ENCODE measurements around the gene ZNF480.
A peak's percentile ranks its signal among the peaks of the same experiment; 100 is the strongest.
"Not testable (repeated sequence)": the region's sequence is repeated elsewhere in the genome, so short reads cannot be mapped to it uniquely, and the experiment has no call there.

Gene ZNF480

DNA sequence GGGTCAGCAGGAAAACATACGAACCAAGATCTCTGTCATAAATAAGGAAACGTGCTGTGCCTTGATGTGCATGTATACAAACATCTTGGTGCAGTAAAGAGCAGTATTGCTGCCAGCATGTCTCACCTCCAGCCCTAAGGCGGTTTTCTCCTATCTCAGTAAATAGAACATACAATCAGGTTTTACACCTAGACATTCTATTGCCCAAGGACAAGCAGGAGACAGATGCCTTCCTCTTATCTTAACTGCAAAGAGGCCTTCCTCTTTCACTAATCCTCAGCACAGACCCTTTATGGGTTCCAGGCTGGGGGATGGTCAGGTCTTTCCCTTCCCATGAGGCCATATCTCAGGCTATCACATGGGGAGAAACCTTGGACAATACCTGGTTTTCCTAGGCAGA lies 42.1 kb downstream of the ZNF480 start:
- DNase-seq (ENCODE audit: low spot score) = not testable (repeated sequence)

DNA sequence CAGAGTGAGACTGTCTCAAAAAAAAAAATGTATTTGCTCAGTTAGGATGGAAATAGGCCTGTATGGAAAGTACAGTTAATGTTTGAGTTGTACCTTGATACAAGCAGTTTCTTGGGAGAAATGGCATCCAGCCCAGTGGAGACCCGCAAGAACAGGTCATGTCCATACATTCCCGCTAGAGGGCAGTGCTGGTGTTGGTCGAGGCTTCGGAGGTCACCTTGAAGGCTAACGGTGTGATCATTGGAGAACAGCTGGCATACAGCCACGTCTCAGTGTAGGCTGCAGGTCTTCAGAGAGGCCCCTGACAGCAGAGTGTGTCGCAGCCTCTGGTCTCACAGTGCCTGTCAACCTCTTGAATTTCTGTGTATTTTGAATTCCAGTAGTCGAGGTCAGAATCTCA lies 46.6 kb downstream of the ZNF480 start:
- DNase-seq (ENCODE audit: low spot score) = peak; percentile 58

DNA sequence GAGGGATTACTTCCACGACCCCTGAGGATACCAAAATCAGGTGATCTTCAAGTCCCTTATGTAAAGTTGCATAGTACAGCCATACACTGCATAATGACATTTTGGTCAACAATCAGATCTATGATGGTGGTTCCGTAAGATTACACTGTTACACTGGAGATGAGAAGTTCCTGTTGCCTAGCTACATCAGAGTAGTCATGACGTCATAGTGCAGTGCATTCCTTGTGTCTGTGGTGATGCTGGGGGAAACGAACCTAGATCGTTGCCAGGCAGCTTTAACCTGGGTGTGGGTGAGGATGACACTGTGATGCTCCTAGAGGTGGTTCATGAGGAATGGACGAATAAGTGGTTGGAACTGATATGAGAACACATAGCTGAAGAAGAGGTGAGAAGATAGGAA lies 48.2 kb downstream of the ZNF480 start:
- DNase-seq (ENCODE audit: low spot score) = no peak

DNA sequence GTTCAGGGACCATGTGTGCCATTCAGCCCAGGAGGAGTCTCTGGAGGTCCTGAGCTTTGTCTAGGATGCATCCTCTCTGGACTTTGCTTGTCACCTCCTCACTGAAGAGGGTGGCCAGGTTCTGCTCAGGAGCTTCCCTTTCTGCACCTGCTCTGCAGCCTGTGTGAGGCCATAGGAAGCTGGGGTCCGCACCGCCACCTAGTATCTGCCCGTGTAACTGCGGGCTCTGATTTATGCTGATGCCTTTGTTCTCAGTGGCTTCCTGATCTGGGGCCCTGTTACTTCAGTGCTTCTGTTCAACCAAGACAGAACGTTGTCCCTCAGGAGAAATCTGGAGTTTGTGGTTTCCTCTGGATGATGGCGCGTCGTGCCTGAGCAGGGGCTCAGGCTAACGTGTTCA lies 54.5 kb downstream of the ZNF480 start:
- no peak for DNase-seq (ENCODE audit: low spot score)

DNA sequence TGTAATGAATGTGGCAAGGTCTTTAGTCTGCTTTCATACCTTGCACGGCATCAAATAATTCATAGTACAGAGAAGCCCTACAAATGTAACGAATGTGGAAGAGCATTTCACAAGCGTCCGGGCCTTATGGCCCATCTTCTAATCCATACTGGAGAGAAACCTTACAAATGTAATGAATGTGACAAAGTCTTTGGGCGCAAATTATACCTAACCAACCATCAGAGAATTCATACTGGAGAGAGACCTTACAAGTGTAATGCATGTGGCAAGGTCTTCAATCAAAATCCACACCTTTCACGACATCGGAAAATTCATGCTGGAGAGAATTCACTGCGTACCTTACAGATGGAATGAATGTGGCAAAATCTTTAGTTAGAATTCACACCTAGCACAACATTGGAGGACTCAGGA lies 69.5 kb downstream of the ZNF480 start:
- DNase-seq (ENCODE audit: low spot score) = no peak

DNA sequence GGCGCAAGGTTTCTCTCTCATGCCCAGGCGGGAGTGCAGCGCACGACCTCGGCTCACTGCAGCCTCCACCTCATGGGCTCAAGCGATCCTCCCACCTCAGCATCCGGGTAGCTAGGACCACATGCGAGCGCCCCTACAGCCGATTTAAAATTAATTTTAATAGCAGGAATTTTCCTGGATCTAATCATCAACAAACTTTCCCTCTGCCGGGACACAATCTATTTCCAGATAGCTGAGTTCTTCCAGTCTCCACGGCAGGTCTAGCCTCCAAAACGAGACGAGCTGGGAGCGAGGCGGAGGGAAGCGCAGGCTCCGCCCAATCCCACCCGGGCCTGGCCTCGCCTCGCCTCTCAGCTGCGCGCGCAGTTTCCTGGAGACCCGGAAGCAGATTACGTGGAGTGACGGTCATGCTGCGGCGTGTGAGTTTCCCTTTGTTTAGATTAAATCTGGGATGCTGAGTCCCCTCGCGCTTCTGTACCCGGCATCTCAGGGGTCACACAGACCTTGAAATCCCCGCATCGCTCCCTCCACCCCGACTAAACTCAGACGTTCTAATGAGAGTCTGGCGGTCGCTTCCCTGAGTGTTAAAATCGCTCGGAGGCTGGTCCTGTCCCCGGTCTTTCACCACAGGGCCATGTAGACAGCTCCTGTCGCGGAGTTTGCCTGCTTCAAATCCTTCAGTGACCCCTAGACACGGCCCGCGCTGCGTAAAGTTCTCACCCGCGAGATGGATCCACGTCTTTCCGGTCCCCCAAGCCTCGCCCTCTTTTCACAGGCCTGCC lies 72.8 kb downstream of the ZNF480 start, which contains the start of gene ZNF880:
Gene ZNF880 (plus strand): TSS at position 365 of the 782 bp plus-strand sequence. CDS start 43 bp downstream, at position 408.
- peak; percentile 91 for DNase-seq (ENCODE audit: low spot score)

DNA sequence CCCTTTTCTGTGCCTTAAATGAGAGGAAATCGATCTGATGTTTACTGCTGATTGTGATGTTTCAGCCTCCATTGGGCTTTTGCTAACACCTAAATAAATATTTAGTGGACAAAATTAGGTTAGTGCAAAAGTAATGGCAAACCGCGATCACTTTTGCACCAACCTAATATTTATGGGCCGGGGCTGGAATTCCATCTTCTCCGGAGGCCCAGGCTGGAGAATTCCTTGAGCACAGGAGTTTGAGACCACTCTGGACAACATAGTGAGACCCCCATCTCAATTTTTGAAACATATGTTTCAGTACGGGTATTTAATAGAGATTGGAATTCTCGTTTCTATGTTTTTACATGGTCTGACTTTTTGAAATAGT lies 73.4 kb downstream of the ZNF480 start:
- DNase-seq (ENCODE audit: low spot score) = no peak

All from pons (tissue), 1 donor.